NCI-H2081 (cell line): ENCODE data around the gene GHRHR.

Source experiments
- DNase-seq, 2 experiments: peaks; one replicate each; lab custom pipeline; 2025; lab: John Stamatoyannopoulos, UW

Gene GHRHR

GRCh38 chr7:30928254-30928872, 35.4 kb upstream of the GHRHR start:
- DNase-seq = no peak

- no peak for DNase-seq
These were observed 34.1 kb upstream of the GHRHR start for GRCh38 chr7:30929686-30930085.

GRCh38 chr7:30930621-30931020, 33.1 kb upstream of the GHRHR start:
- DNase-seq = no peak

GRCh38 chr7:30931161-30931928, 32.4 kb upstream of the GHRHR start:
- no peak for DNase-seq

GRCh38 chr7:30931929-30932540, 31.7 kb upstream of the GHRHR start:
- DNase-seq = no peak

GRCh38 chr7:30932562-30932961, 31.2 kb upstream of the GHRHR start:
- no peak for DNase-seq

GRCh38 chr7:30933124-30933974, 30.4 kb upstream of the GHRHR start:
- DNase-seq = no peak

- no peak for DNase-seq
These were observed 29.5 kb upstream of the GHRHR start for GRCh38 chr7:30934225-30934624.

GRCh38 chr7:30934732-30935568, 28.8 kb upstream of the GHRHR start:
- no peak for DNase-seq

- no peak for DNase-seq
These were observed 28.2 kb upstream of the GHRHR start for GRCh38 chr7:30935569-30935877.

- DNase-seq = no peak
These were observed 27.0 kb upstream of the GHRHR start for GRCh38 chr7:30936650-30937245.

GRCh38 chr7:30937416-30937815, 26.3 kb upstream of the GHRHR start:
- no peak for DNase-seq

- DNase-seq = peak; percentile 74 to 75
These were observed 25.1 kb upstream of the GHRHR start for GRCh38 chr7:30938435-30939316.

GRCh38 chr7:30941582-30942323, 22.0 kb upstream of the GHRHR start:
- DNase-seq = no peak

- DNase-seq = no peak
These were observed 13.6 kb upstream of the GHRHR start for GRCh38 chr7:30950197-30950596.

- no peak for DNase-seq
These were observed 8.8 kb upstream of the GHRHR start for GRCh38 chr7:30954914-30955313.

- DNase-seq = no peak
These were observed 7.0 kb upstream of the GHRHR start for GRCh38 chr7:30956704-30957103.

- DNase-seq = no peak
These were observed 1.6 kb downstream of the GHRHR start for GRCh38 chr7:30965372-30965771.

GRCh38 chr7:30965883-30966282, 2.1 kb downstream of the GHRHR start:
- no peak for DNase-seq

GRCh38 chr7:30968294-30968693, 4.5 kb downstream of the GHRHR start:
- DNase-seq = no peak
